Measurements from ENCODE around the gene LFNG. TPM values are rescaled to one million over a fixed set of nuclear protein-coding genes. Genes with fewer than 3 reads are reported as not detected.

The LFNG gene
- total and polyA plus RNA-seq, 2 donors (not counting 1 experiment from before 2014, with no cell fraction given) = 73.3 to 208 TPM

DNA sequence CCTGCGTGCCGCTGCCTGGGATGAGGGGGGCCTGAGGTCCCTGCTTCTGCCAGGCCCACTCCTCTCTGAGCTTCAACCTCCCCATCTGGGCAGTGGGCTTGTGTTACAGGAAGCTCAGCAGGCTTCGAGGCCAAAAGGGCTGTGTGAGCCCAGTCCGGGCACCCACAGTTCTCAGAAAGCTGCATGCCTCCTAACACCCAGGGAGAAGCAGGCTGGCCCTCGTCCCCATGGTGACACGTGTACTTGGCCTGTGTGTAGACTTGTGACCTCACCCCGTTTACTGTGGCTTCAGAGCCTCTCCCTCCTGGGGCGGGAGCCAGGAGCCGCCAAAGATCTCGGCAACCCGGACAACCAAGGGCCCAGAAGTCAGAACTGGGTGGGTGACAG is 41.2 kb upstream of the LFNG start:
- TF ChIP-seq EZH2 (IDR thresholded peaks at IDR 0.05; ENCODE audit: borderline replicate concordance, insufficient read depth, low read depth, low read length, poor library complexity, severe bottlenecking) = no peak
- TF ChIP-seq, protein P1, sequence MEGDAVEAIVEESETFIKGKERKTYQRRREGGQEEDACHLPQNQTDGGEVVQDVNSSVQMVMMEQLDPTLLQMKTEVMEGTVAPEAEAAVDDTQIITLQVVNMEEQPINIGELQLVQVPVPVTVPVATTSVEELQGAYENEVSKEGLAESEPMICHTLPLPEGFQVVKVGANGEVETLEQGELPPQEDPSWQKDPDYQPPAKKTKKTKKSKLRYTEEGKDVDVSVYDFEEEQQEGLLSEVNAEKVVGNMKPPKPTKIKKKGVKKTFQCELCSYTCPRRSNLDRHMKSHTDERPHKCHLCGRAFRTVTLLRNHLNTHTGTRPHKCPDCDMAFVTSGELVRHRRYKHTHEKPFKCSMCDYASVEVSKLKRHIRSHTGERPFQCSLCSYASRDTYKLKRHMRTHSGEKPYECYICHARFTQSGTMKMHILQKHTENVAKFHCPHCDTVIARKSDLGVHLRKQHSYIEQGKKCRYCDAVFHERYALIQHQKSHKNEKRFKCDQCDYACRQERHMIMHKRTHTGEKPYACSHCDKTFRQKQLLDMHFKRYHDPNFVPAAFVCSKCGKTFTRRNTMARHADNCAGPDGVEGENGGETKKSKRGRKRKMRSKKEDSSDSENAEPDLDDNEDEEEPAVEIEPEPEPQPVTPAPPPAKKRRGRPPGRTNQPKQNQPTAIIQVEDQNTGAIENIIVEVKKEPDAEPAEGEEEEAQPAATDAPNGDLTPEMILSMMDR (IDR thresholded peaks at IDR 0.05) = no peak
- Mint-ChIP-seq H3K4me3 (no peak overlapping the region), H3K9me3 (ENCODE audit: insufficient read depth) (no peaks in the 10 kb centered on the region), H3K4me1 (peaks cover 12% of the 10 kb centered on the region), H3K27me3 (no peaks in the 10 kb centered on the region), H3K27ac (no peak overlapping the region)
- no peaks in the 10 kb centered on the region for H3K79me2 ChIP-seq (ENCODE audit: control insufficient read depth, insufficient read depth, low read length)
- no peaks in the 10 kb centered on the region for H3K36me3 ChIP-seq (replicated peaks in 1 of 2; ENCODE audit: control extremely low read depth in 1 of 2, control insufficient read depth in 1 of 2, extremely low read depth in 1 of 2, insufficient read depth in 2 of 2, low read length in 1 of 2)
- peaks cover 0 to 4% (median 2%) of the 10 kb centered on the region in 4 experiments for H3K27me3 ChIP-seq (replicated peaks in 1 of 4; ENCODE audit: control extremely low read depth in 1 of 4, control insufficient read depth in 3 of 4, insufficient read depth in 4 of 4, low read length in 3 of 4)
- no peak overlapping the region for H3K27ac ChIP-seq (ENCODE audit: low read length in 2 of 2)
- 82% methylated on average over 11 of the region's 11 CpGs for WGBS (ENCODE audit: insufficient coverage)
- H3K4me2 ChIP-seq (replicated peaks; ENCODE audit: low read depth, low read length, poor library complexity, severe bottlenecking) = no peak overlapping the region
- H3K4me3 ChIP-seq (ENCODE audit: control extremely low read depth in 1 of 5, extremely low read depth in 1 of 5, insufficient read depth in 1 of 5, low read depth in 2 of 5, low read length in 4 of 5) = no peak overlapping the region
- H3K9me3 ChIP-seq (ENCODE audit: control extremely low read depth in 1 of 3, control insufficient read depth in 2 of 3, insufficient read depth in 1 of 3, low read length in 2 of 3) = peaks cover 0 to 13% (median 7%) of the 10 kb centered on the region in 3 donors
- H3K4me1 ChIP-seq (ENCODE audit: control insufficient read depth in 2 of 2, insufficient read depth in 2 of 2, low read length in 2 of 2) = peaks cover 14 to 17% of the 10 kb centered on the region in 2 donors
- ATAC-seq (ENCODE audit: low read depth) = no peak
- no peak for DNase-seq
- H4K20me1 ChIP-seq (ENCODE audit: control insufficient read depth, insufficient read depth, low read length, poor library complexity, severe bottlenecking) = no peaks in the 10 kb centered on the region
- ChIA-PET CTCF (interaction anchor here (0.7 to 4.8 kb wide), 19 partner anchors 10 to 239 kb away, joined by 3 to 29 read pairs (median 5); partner anchors contain the start of gene IQCE), POLR2A (interaction anchor here (1.1 kb wide), 1 partner anchor 30 kb away, joined by 3 read pairs; no protein-coding TSS in a partner anchor)
- no peak overlapping the region for H2AFZ ChIP-seq (ENCODE audit: insufficient read depth, low read depth, low read length, poor library complexity, severe bottlenecking)
- H3K9ac ChIP-seq (ENCODE audit: low read length) = no peak overlapping the region
- intact Hi-C loops (cut with micrococcal nuclease) = loop anchor here (5.0 kb wide), 1 partner anchor 79 kb away; the partner anchor contains the start of genes BRAT1 and IQCE

- ATAC-seq (ENCODE audit: low read depth) = no peak
- Mint-ChIP-seq H3K27me3 (no peaks in the 10 kb centered on the region), H3K4me1 (peaks cover 12% of the 10 kb centered on the region), H3K9me3 (ENCODE audit: insufficient read depth) (no peaks in the 10 kb centered on the region), H3K27ac (no peak overlapping the region), H3K4me3 (no peak overlapping the region)
- no peaks in the 10 kb centered on the region for H3K79me2 ChIP-seq (ENCODE audit: control insufficient read depth, insufficient read depth, low read length)
- CTCF ChIA-PET = interaction anchor here (0.9 to 4.8 kb wide), 15 partner anchors 25 to 231 kb away, joined by 3 to 29 read pairs (median 5); no protein-coding TSS in a partner anchor
- no peak for DNase-seq
- peaks cover 0 to 4% (median 2%) of the 10 kb centered on the region in 4 experiments for H3K27me3 ChIP-seq (replicated peaks in 1 of 4; ENCODE audit: control extremely low read depth in 1 of 4, control insufficient read depth in 3 of 4, insufficient read depth in 4 of 4, low read length in 3 of 4)
- no peak overlapping the region for H2AFZ ChIP-seq (ENCODE audit: insufficient read depth, low read depth, low read length, poor library complexity, severe bottlenecking)
- intact Hi-C loops (cut with micrococcal nuclease) = loop anchor here (5.0 kb wide), 1 partner anchor 79 kb away; the partner anchor contains the start of genes BRAT1 and IQCE
- POLR2A ChIA-PET = no interaction called here
- whole genome bisulfite sequencing (ENCODE audit: insufficient coverage) = 89% methylated on average over 16 of the region's 19 CpGs
- H3K9ac ChIP-seq (ENCODE audit: low read length) = no peak overlapping the region
- peaks cover 0 to 17% (median 7%) of the 10 kb centered on the region in 3 donors for H3K9me3 ChIP-seq (ENCODE audit: control extremely low read depth in 1 of 3, control insufficient read depth in 2 of 3, insufficient read depth in 1 of 3, low read length in 2 of 3)
- H3K4me3 ChIP-seq (ENCODE audit: control extremely low read depth in 1 of 5, extremely low read depth in 1 of 5, insufficient read depth in 1 of 5, low read depth in 2 of 5, low read length in 4 of 5) = no peak overlapping the region
- H3K27ac ChIP-seq (ENCODE audit: low read length in 2 of 2) = no peak overlapping the region
- H3K36me3 ChIP-seq (replicated peaks in 1 of 2; ENCODE audit: control extremely low read depth in 1 of 2, control insufficient read depth in 1 of 2, extremely low read depth in 1 of 2, insufficient read depth in 2 of 2, low read length in 1 of 2) = no peaks in the 10 kb centered on the region
- no peak overlapping the region for H3K4me2 ChIP-seq (replicated peaks; ENCODE audit: low read depth, low read length, poor library complexity, severe bottlenecking)
- no peak for TF ChIP-seq EZH2 (IDR thresholded peaks at IDR 0.05; ENCODE audit: borderline replicate concordance, insufficient read depth, low read depth, low read length, poor library complexity, severe bottlenecking)
- TF ChIP-seq, protein P1 (IDR thresholded peaks at IDR 0.05) = no peak
- H3K4me1 ChIP-seq (ENCODE audit: control insufficient read depth in 2 of 2, insufficient read depth in 2 of 2, low read length in 2 of 2) = peaks cover 14 to 17% of the 10 kb centered on the region in 2 donors
- no peaks in the 10 kb centered on the region for H4K20me1 ChIP-seq (ENCODE audit: control insufficient read depth, insufficient read depth, low read length, poor library complexity, severe bottlenecking)
Measured at GRCh38 chr7:2478800-2479199, 40.8 kb upstream of the LFNG start.

All from B cell (primary cell).